A549 (cell line): Measurements from ENCODE around the gene E4F1. TPM values are rescaled to one million over a fixed set of nuclear protein-coding genes. Genes with fewer than 3 reads are reported as not detected.

Experiments
- ATAC-seq, 2 experiments: fragments of 200-7000 bp in 1 of 2; fragments of >200 bp in 1 of 2; cut with Nextera tagmentation in 1 of 2; cut with Tn5 transposase in 1 of 2; 3 replicates each; pipeline versions ENCODE4 v1.8.0 to v1.9.1; 2018 to 2020; ENCODE audit warnings: mild to moderate bottlenecking in 1 of 2, moderate library complexity in 1 of 2
- CTCF ChIA-PET: fragments of 300-600 bp; sonication (Branson Sonifier 250); formaldehyde crosslinking; extraction: SDS; loops from one replicate; lab custom pipeline; 2021; ENCODE audit warnings: antibody characterized with exemption, inconsistent platforms; lab: Yijun Ruan, JAX
- POLR2A ChIA-PET: fragments of 350-600 bp; formaldehyde crosslinking; extraction: SDS; loops from one replicate; lab custom pipeline; 2021; ENCODE audit warnings: antibody characterized with exemption, inconsistent platforms; lab: Yijun Ruan, JAX
- DNase-seq, 2 experiments: peaks; one replicate each; pipeline versions ENCODE4 v3.0.0 to v3.0.0-alpha.2; 2011 to 2016; ENCODE audit warnings: low read depth in 1 of 2, low spot score in 1 of 2
- FAIRE-seq: peaks from 2 replicates; lab custom pipeline; 2011; peaks lifted over from hg19 to GRCh38; lab: Jason Lieb, UNC
- H3K27ac ChIP-seq, 2 experiments: fragments of >200 bp; sonication (Bioruptor Twin); formaldehyde crosslinking; 3 replicates each; pipeline ENCODE4 v1.5.1; 2016 to 2017
- H3K4me1 ChIP-seq: fragments of >200 bp; sonication (Bioruptor Twin); formaldehyde crosslinking; 3 replicates; pipeline ENCODE4 v1.6.1; 2016
- H3K4me2 ChIP-seq: fragments of >200 bp; sonication (Bioruptor Twin); formaldehyde crosslinking; 3 replicates; pipeline ENCODE4 v1.6.1; 2016
- H3K4me3 ChIP-seq: fragments of >200 bp; sonication (Bioruptor Twin); formaldehyde crosslinking; 3 replicates; pipeline ENCODE4 v1.5.1; 2016
- H3K9me3 ChIP-seq: fragments of >200 bp; sonication (Bioruptor Twin); formaldehyde crosslinking; 3 replicates; pipeline ENCODE4 v1.6.1; 2016
- BHLHE40 ChIP-seq: IDR thresholded peaks from 2 replicates; pipeline ENCODE4 v1.6.1; 2012; ENCODE audit warnings: low read depth, low read length, inconsistent platforms
- CBX2 ChIP-seq: fragments of 200-600 bp; sonication (generic); IDR thresholded peaks from 2 replicates; pipeline ENCODE4 v1.6.1; 2016; ENCODE audit warnings: low read depth, mild to moderate bottlenecking, borderline replicate concordance
- CHD2 ChIP-seq: fragments of 150-350 bp; IDR thresholded peaks from 2 replicates; pipeline ENCODE4 v1.6.1; 2014; ENCODE audit warnings: low read length; ENCODE audit not compliant: partially characterized antibody
- FOSL2 ChIP-seq, 2 experiments: fragments of 450-650 bp in 1 of 2; fragments of >200 bp in 1 of 2; sonication (Bioruptor Twin) in 1 of 2; formaldehyde crosslinking; IDR thresholded peaks; 2 replicates each; pipeline versions ENCODE4 v1.5.0 to v1.6.1; 2016 to 2020; ENCODE audit warnings: mild to moderate bottlenecking in 1 of 2, moderate library complexity in 1 of 2
- HOXA7 ChIP-seq: fragments of 250-450 bp; sonication (Bioruptor Pico); IDR thresholded peaks from 2 replicates; pipeline ENCODE4 v1.5.0; 2020; ENCODE audit warnings: mild to moderate bottlenecking, moderate library complexity
- HOXB13 ChIP-seq: fragments of 250-450 bp; sonication (Bioruptor Pico); IDR thresholded peaks from 2 replicates; pipeline ENCODE4 v1.5.0; 2020; ENCODE audit warnings: low read depth, mild to moderate bottlenecking, moderate library complexity
- JUN ChIP-seq, 2 experiments: fragments of >200 bp; sonication (Bioruptor Twin); formaldehyde crosslinking; IDR thresholded peaks; 2 replicates in 1 of 2; 3 replicates in 1 of 2; pipeline ENCODE4 v1.6.1; 2016 to 2017
- JUNB ChIP-seq: fragments of >200 bp; sonication (Bioruptor Twin); formaldehyde crosslinking; IDR thresholded peaks from 2 replicates; pipeline ENCODE4 v1.6.1; 2016
- KDM1A ChIP-seq: fragments of 200-600 bp; sonication (generic); IDR thresholded peaks from 2 replicates; pipeline ENCODE4 v1.6.1; 2016; ENCODE audit warnings: low read depth, mild to moderate bottlenecking
- KDM5A ChIP-seq: fragments of 200-600 bp; sonication (generic); IDR thresholded peaks from 2 replicates; pipeline ENCODE4 v1.6.1; 2016; ENCODE audit warnings: antibody characterized with exemption, mild to moderate bottlenecking
- MAFK ChIP-seq: fragments of 450-650 bp; IDR thresholded peaks from 2 replicates; pipeline ENCODE4 v1.6.1; 2014; ENCODE audit not compliant: partially characterized antibody
- NFE2L2 ChIP-seq: fragments of 150-350 bp; conservative IDR thresholded peaks from 2 replicates; pipeline ENCODE4 v1.6.1; 2014; ENCODE audit warnings: low read length
- NPAS2 ChIP-seq: fragments of 250-450 bp; sonication (Bioruptor Pico); IDR thresholded peaks from 2 replicates; pipeline ENCODE4 v1.8.0; 2022; ENCODE audit warnings: mild to moderate bottlenecking, moderate library complexity, borderline replicate concordance
- PHF8 ChIP-seq: fragments of 200-600 bp; sonication (generic); IDR thresholded peaks from 2 replicates; pipeline ENCODE4 v1.6.1; 2016; ENCODE audit warnings: low read depth, mild to moderate bottlenecking, antibody characterized with exemption, moderate library complexity, borderline replicate concordance
- RAD21 ChIP-seq, 2 experiments: fragments of >200 bp in 1 of 2; sonication (Bioruptor Twin) in 1 of 2; formaldehyde crosslinking in 1 of 2; IDR thresholded peaks in 1 of 2; conservative IDR thresholded peaks in 1 of 2; 2 replicates in 1 of 2; 3 replicates in 1 of 2; pipeline ENCODE4 v1.6.1; 2012 to 2018; ENCODE audit warnings: inconsistent platforms in 1 of 2
- RCOR1 ChIP-seq: fragments of 150-350 bp; IDR thresholded peaks from 2 replicates; pipeline ENCODE4 v1.6.1; 2014; ENCODE audit warnings: antibody characterized with exemption, low read length, low read depth
- RFX5 ChIP-seq: fragments of 450-650 bp; IDR thresholded peaks from 2 replicates; pipeline ENCODE4 v1.7.1; 2014; ENCODE audit warnings: antibody characterized with exemption, mild to moderate bottlenecking, moderate library complexity
- WGBS: methylation state at CpG from one replicate; pipeline ENCODE4 v1.1.6; 2017; ENCODE audit errors: missing lambda C conversion rate; 5-methylcytosine and 5-hydroxymethylcytosine counted together
- polyA plus RNA-seq, 4 experiments: library from polyadenylated mRNA; depleted of rRNA in 3 of 4; stranded (reverse); fragments of >200 nt; fragmentation: RNase III in 1 of 4; extraction: RNeasy Plus Mini Kit Qiagen cat#74134 plus additional on column Dnase treatment in 1 of 4; gene quantifications; 2 replicates in 3 of 4; 3 replicates in 1 of 4; pipeline ENCODE4 v1.2.3, GENCODE V29; 2011 to 2017
- TF ChIP-seq, protein P1 (sequence below): fragments of >200 bp; sonication (Bioruptor Twin); formaldehyde crosslinking; IDR thresholded peaks from 3 replicates; pipeline ENCODE4 v1.5.1; 2016
- TF ChIP-seq, protein P2 (sequence below): fragments of 250-450 bp; sonication (Bioruptor Pico); IDR thresholded peaks from 2 replicates; pipeline ENCODE4 v1.5.0; 2021; ENCODE audit warnings: mild to moderate bottlenecking, moderate library complexity, borderline replicate concordance
- TF ChIP-seq, protein P3 (sequence below): fragments of 200-600 bp; sonication (generic); IDR thresholded peaks from 2 replicates; pipeline ENCODE4 v1.6.1; 2016; ENCODE audit warnings: antibody characterized with exemption, mild to moderate bottlenecking, moderate library complexity
- TF ChIP-seq, protein P4 (sequence below): fragments of 150-350 bp; IDR thresholded peaks from 2 replicates; pipeline ENCODE4 v1.6.1; 2014; ENCODE audit warnings: low read depth, mild to moderate bottlenecking, low read length

E4F1 gene
- polyA plus RNA-seq, 2 of the 4 experiments (the other 2 are of a cell fraction), result 10.4 to 23.3 TPM

DNA sequence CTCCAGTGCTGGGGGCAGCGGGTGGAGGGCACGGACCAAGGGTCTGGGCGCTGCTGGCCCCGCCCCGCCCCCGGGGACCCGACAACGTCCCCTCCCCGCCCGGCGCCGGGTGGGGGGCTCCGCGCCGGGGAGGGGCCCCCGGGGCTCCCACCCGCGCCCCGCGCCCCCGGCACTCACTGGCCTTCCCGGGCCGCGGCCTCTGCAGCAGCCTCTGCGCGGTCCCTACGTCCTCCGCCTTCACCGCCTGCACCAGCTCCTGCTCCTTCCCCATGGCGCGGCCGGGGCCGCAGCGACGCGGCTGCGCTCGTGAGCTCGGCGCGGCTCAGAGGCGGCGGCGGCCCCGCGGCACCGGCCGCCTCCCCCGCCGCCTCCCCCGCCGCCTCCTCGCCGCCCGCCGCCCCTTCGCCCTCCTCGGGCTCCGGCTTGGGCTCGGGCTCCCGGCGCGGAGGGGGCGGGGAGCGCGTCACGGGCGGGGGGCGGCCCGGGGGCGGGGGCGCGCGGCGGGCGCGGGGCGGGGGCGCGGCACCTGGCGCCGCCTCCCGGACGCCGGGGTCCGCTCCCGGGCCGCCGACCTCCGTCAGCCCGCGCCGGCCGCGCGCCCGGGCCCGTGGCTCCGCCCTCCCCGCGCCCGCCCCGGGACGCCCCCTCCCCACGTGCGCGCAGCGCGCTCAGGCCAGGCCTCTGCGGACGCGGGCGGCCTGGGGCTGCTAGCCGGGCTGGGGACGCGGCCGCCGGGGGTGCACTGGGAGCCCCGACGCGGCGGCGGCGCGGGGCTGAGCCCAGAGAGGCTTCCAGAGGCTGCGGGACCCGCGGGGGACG, 27.0 kb upstream of the E4F1 start, which contains the start of gene CASKIN1:
TSS of gene CASKIN1 (minus strand) at position 444 of the 819 bp plus-strand sequence. CDS start at position 271, 173 bp downstream.
- ChIA-PET POLR2A (interaction anchor here (0.6 to 2.0 kb wide), 3 partner anchors 30 to 41 kb away, joined by 3 to 17 read pairs (median 5); partner anchors contain the start of gene TRAF7), CTCF (interaction anchor here (0.5 to 5.0 kb wide), 8 partner anchors 11 to 304 kb away, joined by 3 to 33 read pairs (median 14); partner anchors contain the start of genes BRICD5 and ECI1)
- no peak for DNase-seq
- no peak for FAIRE-seq
- peaks cover 18% of the 10 kb centered on the region for H3K4me1 ChIP-seq
- TF ChIP-seq JUN (IDR thresholded peaks at IDR 0.05) (no peak), HOXA7 (CRISPR knock-in tag) (no peak), CHD2 (no peak), RAD21 (conservative IDR thresholded peaks at IDR 0.05 in 1 of 2, IDR thresholded peaks at IDR 0.05 in 1 of 2) (no peak), KDM5A (no peak), NFE2L2 (no peak), FOSL2 (IDR thresholded peaks at IDR 0.05) (no peak), FOSL2 (CRISPR knock-in tag; IDR thresholded peaks at IDR 0.05) (no peak), CBX2 (no peak), MAFK (no peak)
- peak within 1 kb of the TSS; percentile 56 to 86 for H3K27ac ChIP-seq
- H3K9me3 ChIP-seq, result no peaks in the 10 kb centered on the region
- WGBS, result no CpG with 5 or more reads among the region's 129 CpGs
- peak within 1 kb of the TSS; percentile 97 for H3K4me2 ChIP-seq
- peak in 1 of 2 experiments; percentile 42; a peak in 3 of 6 replicates for ATAC-seq
- H3K4me3 ChIP-seq, result peak within 1 kb of the TSS; percentile 58

DNA sequence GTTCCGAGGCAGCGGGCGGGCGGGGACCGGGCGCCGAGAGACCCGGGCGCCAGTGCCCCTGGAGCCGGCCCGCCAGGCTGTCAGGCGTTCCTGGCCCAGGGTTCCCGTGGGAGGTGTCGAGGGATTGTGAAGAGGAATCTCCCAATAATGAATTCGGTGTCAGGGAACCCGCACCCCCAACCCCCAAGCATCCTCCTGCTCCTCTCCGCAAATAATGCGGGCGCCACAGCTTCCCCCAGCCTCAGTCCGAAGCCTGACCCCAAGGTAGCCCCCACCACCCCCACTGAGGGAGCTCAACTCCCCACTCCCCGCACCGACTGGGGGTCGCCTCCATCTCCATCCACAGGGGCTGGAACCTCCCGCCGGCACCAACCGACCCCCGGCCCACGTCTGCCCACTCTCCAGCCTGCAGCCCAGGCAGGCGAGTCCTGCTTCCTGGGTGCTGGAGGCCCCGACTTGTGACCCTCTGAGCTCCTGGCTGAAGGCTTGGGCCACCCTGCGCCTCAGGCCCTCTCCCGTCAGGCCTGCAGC, 26.3 kb upstream of the E4F1 start:
- ATAC-seq (no peak), FAIRE-seq (no peak), DNase-seq (no peak)
- H3K4me3 ChIP-seq, result peak overlapping the region; percentile 58
- ChIA-PET CTCF (interaction anchor here (0.5 to 5.0 kb wide), 3 partner anchors 20 to 217 kb away, joined by 3 to 33 read pairs (median 4); partner anchors contain the start of gene ECI1), POLR2A (interaction anchor here (1.5 kb wide), 1 partner anchor 42 kb away, joined by 3 read pairs; the partner anchor contains the start of gene TRAF7)
- peak overlapping the region; percentile 97 for H3K4me2 ChIP-seq
- peak overlapping the region; percentile 54 to 86; a peak in 4 of 6 replicates for H3K27ac ChIP-seq
- 77% methylated on average over 16 of the region's 32 CpGs for WGBS
- H3K9me3 ChIP-seq, result no peaks in the 10 kb centered on the region
- TF ChIP-seq NPAS2 (CRISPR knock-in tag), result no peak
- no peak for TF ChIP-seq KDM1A
- no peak for TF ChIP-seq RFX5
- no peak for TF ChIP-seq PHF8
- TF ChIP-seq JUN (IDR thresholded peaks at IDR 0.05), result no peak
- TF ChIP-seq, protein P1, sequence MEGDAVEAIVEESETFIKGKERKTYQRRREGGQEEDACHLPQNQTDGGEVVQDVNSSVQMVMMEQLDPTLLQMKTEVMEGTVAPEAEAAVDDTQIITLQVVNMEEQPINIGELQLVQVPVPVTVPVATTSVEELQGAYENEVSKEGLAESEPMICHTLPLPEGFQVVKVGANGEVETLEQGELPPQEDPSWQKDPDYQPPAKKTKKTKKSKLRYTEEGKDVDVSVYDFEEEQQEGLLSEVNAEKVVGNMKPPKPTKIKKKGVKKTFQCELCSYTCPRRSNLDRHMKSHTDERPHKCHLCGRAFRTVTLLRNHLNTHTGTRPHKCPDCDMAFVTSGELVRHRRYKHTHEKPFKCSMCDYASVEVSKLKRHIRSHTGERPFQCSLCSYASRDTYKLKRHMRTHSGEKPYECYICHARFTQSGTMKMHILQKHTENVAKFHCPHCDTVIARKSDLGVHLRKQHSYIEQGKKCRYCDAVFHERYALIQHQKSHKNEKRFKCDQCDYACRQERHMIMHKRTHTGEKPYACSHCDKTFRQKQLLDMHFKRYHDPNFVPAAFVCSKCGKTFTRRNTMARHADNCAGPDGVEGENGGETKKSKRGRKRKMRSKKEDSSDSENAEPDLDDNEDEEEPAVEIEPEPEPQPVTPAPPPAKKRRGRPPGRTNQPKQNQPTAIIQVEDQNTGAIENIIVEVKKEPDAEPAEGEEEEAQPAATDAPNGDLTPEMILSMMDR, result no peak
- TF ChIP-seq, protein P2, sequence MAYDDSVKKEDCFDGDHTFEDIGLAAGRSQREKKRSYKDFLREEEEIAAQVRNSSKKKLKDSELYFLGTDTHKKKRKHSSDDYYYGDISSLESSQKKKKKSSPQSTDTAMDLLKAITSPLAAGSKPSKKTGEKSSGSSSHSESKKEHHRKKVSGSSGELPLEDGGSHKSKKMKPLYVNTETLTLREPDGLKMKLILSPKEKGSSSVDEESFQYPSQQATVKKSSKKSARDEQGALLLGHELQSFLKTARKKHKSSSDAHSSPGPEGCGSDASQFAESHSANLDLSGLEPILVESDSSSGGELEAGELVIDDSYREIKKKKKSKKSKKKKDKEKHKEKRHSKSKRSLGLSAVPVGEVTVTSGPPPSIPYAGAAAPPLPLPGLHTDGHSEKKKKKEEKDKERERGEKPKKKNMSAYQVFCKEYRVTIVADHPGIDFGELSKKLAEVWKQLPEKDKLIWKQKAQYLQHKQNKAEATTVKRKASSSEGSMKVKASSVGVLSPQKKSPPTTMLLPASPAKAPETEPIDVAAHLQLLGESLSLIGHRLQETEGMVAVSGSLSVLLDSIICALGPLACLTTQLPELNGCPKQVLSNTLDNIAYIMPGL, result no peak
- H3K4me1 ChIP-seq, result peaks cover 18% of the 10 kb centered on the region

DNA sequence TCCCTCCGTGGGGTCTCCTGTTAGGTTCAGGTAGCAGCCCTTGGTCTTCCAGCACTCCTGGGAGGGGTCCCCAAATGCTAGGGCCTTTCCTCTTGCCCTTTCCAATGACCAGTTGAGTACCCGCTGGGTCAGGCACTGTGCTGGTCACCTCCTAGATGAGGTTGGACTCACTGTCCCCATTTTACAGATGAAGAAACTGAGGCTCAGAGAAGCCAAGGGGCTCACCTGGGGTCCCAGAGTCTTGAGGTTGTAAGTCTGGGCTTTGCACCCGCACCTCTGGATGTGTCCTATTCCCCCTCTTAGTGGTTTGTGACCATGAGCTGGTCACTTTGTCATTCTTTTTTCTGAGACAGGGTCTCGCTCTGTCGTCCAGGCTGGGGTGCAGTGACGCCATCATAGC, 25.6 kb upstream of the E4F1 start:
- FAIRE-seq (no peak), DNase-seq (no peak), ATAC-seq (no peak)
- 72% methylated on average over 6 of the region's 6 CpGs for WGBS
- no peak overlapping the region for H3K4me3 ChIP-seq
- H3K4me2 ChIP-seq, result no peak overlapping the region
- H3K4me1 ChIP-seq, result peaks cover 18% of the 10 kb centered on the region
- no peaks in the 10 kb centered on the region for H3K9me3 ChIP-seq
- CTCF ChIA-PET, result interaction anchor here (1.3 to 5.0 kb wide), 2 partner anchors 20 to 54 kb away, joined by 4 to 33 read pairs; partner anchors contain the start of gene ECI1
- no peak overlapping the region for H3K27ac ChIP-seq
- POLR2A ChIA-PET, result interaction anchor here (1.5 kb wide), 1 partner anchor 42 kb away, joined by 3 read pairs; the partner anchor contains the start of gene TRAF7
- TF ChIP-seq NPAS2 (CRISPR knock-in tag), result no peak
- no peak for TF ChIP-seq BHLHE40
- no peak for TF ChIP-seq RCOR1
- no peak for TF ChIP-seq JUNB
- TF ChIP-seq HOXB13, result no peak
- TF ChIP-seq, protein P3, sequence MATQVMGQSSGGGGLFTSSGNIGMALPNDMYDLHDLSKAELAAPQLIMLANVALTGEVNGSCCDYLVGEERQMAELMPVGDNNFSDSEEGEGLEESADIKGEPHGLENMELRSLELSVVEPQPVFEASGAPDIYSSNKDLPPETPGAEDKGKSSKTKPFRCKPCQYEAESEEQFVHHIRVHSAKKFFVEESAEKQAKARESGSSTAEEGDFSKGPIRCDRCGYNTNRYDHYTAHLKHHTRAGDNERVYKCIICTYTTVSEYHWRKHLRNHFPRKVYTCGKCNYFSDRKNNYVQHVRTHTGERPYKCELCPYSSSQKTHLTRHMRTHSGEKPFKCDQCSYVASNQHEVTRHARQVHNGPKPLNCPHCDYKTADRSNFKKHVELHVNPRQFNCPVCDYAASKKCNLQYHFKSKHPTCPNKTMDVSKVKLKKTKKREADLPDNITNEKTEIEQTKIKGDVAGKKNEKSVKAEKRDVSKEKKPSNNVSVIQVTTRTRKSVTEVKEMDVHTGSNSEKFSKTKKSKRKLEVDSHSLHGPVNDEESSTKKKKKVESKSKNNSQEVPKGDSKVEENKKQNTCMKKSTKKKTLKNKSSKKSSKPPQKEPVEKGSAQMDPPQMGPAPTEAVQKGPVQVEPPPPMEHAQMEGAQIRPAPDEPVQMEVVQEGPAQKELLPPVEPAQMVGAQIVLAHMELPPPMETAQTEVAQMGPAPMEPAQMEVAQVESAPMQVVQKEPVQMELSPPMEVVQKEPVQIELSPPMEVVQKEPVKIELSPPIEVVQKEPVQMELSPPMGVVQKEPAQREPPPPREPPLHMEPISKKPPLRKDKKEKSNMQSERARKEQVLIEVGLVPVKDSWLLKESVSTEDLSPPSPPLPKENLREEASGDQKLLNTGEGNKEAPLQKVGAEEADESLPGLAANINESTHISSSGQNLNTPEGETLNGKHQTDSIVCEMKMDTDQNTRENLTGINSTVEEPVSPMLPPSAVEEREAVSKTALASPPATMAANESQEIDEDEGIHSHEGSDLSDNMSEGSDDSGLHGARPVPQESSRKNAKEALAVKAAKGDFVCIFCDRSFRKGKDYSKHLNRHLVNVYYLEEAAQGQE, result no peak
- TF ChIP-seq, protein P4, sequence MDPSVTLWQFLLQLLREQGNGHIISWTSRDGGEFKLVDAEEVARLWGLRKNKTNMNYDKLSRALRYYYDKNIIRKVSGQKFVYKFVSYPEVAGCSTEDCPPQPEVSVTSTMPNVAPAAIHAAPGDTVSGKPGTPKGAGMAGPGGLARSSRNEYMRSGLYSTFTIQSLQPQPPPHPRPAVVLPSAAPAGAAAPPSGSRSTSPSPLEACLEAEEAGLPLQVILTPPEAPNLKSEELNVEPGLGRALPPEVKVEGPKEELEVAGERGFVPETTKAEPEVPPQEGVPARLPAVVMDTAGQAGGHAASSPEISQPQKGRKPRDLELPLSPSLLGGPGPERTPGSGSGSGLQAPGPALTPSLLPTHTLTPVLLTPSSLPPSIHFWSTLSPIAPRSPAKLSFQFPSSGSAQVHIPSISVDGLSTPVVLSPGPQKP, result no peak
- TF ChIP-seq NFE2L2, result no peak
